Hippocampal formation (tissue), 2 donors: ENCODE measurements around the gene CNGB1.
A peak's percentile ranks its signal among the peaks of the same experiment; 100 is the strongest.
"Not testable (repeated sequence)": the region's sequence is repeated elsewhere in the genome, so short reads cannot be mapped to it uniquely, and the experiment has no call there.

ENCODE experiments used
- DNase-seq, 2 donors: peaks; one replicate each; lab custom pipeline; 2025; lab: John Stamatoyannopoulos, UW

The CNGB1 gene

GRCh38 chr16:57997176-57997527, 26.2 kb upstream of the CNGB1 start:
- DNase-seq = no peak

DNA sequence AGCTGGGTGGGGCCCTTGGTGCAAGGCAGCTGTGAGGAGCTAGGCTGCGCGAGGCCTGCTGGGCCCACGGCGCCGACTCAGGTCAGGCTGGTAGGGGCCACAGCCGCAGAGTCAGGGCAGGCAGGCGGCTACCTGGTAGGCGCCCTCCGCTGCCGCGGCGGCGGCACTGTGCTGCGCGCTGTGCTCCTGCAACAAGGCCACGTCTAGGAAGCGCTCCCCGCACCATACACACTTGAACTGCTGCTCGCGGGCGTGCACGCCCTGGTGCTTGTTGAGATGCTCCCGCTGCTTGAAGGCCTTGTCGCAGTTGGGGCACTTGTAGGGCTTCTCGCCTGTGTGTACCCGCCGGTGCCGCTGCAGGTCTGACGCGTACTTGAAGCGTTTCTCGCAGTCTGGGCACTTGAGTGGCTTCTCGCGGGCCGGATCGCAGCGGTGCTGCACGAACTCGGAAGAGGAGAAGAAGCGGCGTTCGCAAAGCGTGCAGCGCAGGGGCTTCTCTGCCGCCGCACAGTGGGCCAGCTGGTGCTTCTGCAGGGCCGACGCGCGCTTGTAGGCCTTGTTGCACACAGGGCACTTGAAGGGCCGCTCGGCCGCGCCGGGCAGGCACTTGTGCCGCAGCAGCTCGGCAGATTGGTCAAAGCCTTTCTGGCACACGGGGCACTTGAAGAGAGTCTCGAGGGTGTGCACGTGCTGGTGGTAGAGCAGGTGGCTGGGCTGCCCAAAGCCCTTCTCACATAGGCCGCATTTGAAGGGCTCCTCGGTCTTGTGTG, 25.7 kb upstream of the CNGB1 start:
- DNase-seq = no peak

DNA sequence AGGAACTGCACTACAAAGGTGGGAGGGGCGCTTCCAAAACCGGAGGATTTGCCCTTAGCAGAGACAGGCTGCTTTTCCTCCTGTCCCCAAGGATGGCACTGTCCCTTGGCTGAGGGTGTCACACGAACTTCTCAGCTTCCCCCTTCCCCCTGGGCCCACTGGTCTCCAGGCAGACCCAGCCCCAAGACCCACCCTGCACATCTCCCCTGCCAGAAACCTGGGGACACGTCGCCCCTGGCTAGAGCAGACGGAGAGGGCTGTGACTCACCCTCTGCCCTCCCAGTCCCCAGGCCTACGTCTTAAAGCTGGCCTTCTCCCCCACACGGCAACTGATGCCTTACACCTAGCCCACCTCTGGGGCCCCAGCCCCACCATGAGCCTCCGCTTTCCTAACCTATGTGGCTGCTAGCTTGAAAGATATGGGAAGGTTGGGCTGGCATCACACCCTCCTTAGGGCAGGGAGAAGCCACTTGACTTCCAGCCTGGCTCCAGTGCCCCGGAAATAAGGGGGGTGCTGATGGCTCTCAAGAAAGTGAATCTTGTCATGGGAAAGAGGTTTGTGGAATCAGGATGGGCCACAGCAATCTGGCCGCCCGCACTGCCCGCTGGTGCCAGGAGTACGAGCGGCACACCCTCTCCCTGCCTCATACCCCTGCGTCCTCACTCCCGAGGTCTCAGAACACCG, 24.9 kb upstream of the CNGB1 start:
- no peak for DNase-seq

DNA sequence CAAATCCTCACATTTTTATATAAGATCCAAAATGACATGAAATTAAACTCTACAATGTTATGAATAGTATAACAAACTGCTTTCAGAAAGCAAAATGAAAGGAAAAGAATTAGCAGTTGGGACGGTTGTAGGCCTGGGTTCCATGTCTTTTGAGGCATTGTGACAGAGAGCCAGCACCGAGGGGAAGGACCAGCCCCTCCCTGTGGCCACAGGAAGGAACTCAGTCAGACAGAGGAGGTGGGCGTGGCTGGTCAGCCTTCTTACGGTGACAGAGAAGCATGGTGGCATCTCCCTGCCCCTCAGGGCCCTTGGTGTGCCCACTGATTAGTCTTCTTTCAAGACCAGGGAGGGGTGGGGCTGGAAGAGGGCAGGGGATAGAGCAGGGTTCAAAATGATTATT, 23.9 kb upstream of the CNGB1 start:
- no peak for DNase-seq

GRCh38 chr16:57994361-57994760, 23.4 kb upstream of the CNGB1 start:
- DNase-seq = no peak

- DNase-seq = no peak
Measured at GRCh38 chr16:57993897-57994296, 23.0 kb upstream of the CNGB1 start.

DNA sequence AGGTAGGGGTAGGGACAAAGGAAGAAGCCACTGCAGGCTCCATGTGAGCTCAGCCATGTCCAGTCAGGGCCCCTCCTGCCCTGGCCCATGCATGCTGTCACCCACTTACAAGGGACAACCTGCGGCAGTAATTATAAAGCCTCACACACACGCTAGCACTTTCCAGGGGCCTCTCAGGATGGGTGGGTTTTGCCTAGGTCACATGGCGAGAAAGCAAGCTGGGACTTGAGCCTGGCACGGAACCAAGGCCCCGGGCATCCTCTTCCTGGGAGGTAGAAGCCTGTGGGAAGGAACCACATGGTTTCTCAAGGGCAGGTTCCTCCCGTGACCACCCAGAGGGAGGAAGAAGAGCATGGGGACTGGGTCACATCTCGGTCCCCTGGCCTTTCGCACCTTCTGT, 22.5 kb upstream of the CNGB1 start:
- DNase-seq = no peak

DNA sequence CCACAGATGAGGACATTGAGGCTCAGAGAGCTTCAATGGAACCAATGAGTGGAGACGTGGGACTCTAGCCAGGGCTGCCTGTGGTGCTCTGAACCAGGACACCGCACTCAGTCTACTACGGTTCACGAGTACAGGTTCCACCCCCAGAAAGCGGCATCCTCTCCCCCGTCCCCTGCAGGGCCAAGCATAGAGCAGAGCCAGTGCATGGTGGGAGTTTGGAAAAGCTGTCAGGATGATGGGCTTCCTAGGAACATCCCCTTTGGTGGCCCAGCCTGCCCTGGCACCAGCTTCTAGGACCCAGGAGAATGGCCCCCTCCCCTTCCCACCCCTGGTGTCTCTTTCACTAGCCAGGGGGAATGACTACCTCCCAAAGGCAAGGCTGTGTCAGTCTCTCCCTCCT, 21.2 kb upstream of the CNGB1 start:
- DNase-seq = no peak

DNA sequence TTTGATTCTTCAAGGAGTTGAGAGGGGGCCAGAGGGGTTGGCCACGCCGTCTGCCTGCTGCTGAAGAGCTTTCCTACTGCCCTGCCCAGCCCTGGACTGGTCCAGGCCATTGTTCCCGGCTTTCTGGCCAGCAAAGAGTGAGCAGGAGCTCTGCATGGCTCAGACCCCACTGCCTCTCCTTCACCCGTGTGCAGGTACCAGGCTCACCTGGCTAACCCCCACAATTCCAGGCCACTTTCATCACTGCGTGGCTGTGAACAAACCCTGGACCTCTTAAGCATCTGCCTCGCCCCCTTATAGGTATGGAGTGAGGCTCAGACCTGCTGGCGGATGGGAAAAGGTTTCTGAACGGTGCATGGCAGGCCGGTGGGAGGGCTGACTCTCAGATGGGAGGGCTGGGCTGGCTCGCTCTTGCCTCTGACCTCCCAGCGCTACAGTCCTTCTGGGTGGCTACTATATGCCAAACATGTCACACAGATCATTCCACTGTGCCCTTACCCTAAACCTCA, 20.7 kb upstream of the CNGB1 start:
- DNase-seq = no peak

- peak in 1 of 2 donors; percentile 18 for DNase-seq
Measured at GRCh38 chr16:57988929-57989328, 18.0 kb upstream of the CNGB1 start.

DNA sequence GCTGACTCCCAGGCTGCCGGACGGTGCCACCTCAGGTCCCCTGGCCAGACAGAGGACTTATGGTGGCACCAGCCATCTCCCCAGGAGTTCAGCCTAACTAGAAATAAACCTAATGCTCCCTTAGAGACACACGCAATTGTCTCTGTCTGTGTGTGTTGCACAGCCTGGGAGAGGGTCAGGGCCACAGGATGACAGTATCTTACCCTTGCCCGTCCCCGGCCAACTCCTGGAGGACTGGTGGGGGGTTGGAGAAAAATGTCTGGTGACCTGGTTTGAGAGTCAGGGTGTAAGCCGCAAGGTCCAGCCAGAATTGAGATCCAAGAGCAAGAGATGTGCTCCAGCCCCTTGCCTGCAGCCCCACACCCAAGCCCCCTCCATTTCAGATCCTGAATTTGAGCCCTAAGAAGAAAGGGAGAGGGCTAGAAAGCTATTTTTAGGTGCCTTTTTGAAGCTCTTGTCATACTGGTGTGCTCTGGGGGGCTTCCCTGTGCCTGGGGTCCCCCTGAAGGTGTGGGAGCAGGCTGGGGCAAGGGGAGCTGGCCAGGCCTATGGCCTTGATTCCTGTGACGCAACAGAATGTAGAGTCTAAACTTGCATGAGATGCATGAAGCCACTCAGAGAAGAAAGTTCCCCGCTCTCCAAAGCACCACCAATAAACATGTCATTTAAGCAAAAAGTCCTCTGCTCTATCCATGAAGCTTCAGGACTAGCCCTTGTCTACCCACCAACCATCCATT, 16.7 kb upstream of the CNGB1 start:
- no peak for DNase-seq

DNA sequence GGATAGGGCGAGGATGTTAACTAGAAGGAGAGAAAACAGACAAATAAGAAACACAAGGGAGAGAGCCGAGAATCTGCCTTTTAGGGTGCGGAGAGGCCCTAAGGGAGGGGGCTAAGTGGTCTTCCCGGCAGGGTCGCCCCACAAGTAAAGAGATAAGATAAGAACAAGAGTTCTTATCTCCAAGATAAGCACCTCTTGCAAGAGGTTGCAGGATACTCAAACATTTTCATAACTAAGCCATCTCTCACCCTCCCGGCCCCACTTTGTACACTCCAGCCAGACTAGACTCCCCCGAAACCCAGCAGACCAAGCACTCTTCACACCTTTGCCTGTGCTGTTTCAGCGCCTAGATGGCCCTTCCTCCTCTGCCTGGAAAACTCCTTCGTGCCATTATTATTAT, 15.3 kb upstream of the CNGB1 start:
- no peak for DNase-seq

DNA sequence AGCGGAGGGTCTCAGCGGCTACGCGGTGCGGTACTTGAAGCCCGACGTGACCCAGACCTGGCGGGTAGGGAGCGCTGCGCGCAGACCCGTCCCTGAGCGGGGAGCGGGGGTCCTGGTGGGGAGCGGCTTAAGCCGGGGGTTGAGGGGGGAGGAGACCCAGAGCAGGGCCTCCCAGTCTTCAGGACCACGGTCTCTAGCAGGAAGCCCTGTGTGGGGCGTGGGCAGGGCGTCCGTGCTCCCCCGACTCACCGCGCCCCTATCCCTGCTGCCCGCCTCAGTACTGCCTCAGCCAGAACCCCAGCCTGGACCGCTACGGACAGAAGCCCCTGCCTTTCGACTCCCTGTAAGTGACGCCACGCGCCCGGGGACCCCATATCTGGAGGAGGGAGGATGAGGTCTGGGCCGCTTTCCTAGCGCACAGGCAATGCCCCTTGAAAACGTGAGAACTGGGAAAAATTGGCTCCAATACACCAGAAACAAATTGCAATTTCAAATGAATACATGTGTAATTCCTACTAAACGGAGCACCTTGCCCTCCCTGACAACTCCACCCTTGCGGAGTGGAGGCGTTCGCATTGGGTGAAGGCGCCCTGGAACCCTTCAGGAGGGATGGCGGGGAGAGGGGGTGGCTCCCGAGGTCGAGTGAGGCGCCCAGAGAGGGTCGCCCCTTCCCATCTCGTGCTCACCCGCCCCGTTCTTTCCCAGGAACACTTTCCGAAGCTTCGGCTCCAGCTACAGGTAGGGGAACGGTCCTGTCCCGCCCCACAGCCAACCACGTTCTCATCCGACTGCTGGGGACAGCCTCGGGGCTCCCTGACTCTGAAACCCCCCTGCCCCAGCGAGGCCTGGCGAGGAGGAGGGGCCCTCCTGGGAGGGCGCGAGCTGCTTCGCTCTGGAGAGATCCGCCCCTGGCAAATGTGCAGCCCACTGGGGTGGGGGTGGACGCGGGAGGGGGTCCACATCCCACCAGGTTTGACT, 14.6 kb upstream of the CNGB1 start:
- DNase-seq = no peak

DNA sequence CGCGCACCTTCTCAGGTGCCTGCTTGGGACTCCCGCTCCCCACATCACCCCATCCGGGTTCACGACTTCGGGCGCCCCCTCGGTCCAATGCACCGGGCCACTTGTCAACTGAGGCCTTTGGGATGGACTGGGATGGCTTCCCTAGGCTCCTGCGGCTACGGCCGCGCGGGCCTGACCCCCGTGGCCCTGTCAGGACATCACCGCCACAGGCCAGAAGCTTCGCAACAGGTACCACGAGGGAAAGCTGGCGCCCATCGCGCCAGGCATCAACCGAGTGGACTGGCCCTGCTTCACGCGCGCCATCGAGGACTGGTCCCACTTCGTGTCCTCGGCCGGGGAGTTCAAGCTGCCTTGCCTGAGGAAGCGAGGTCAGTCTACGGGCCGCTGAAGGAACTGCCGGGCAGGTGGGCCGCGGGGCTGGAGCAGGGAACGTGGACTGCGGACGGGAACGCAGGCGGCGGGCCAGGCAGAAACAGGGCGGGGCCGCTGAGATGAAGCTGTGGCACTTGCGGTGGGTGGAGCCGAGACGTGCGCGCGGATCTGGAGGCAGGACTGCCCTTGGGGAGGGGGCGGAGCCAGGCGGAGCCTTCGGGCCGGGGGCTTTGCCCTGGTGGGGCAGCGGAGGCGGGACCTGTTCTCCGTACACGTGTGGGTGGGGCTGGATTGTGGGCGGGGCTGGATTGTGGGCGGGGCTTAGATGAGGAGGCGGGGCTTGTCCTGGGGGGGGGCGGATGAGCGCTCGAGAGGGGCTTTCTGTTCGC, 13.7 kb upstream of the CNGB1 start:
- DNase-seq = peak in 1 of 2 donors; percentile 19

DNA sequence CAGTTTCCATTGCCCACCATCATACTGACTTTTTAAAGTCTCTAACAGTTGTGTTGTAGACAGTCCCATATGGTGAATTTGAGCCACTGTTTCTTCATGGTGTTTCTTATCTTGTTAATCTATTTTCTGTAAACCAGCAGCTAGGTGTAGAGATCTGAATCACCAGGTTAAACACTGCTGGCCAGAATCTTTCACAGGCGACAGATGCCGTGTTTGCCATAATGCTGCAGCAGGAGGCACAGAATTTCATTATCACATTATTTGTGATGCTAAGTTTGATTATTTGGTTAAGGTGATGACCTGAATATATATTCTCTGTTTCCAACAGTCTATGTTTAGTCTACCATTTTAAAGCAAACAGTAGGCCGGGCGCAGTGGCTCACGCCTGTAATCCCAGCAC, 11.5 kb upstream of the CNGB1 start:
- DNase-seq = no peak

DNA sequence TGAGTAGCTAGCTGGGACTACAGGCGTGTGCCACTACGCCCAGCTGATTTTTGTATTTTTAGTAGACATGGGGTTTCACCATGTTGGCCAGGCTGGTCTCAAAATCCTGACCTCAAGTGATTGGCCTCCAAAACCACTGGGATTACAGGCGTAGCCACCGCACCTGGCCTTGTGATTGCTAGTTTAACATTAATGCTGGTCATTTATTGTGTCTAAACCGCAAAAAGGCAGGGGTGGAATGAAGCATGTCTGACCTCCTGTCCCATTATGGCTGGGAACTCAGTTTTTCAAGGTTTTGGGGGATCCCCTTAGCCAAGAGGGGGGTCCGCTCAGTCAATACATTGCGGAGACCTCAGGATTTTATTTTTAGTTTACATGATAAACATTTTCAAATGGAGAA, 10.7 kb upstream of the CNGB1 start:
- DNase-seq = no peak

DNA sequence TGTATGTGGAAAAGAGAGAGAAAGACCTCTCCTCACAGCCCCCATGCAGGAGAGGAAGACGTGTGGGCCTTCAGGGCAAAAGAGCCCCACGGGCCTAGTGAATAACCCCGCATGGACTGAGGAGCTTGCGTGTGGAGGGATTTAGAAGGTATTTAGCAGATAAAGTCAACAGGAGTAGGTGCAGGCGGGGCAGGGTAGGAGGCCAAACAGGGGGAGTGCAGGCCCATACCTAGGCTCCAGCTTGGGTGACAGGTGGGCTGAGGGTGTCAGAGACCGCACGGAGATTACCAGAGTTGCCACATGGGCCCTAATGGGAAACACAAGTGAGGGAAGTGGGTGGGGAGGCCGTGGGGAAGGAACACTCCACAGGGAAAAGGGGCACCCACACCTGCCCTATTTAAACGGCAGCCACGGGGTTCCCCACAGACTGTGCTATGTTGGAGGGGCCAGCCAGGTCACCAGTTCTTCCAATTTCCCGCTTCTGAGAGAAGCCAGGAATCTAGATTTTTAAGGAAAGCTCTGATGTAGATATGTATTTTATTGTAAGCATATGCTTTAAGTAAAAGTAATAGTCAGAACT, 8.2 kb upstream of the CNGB1 start:
- no peak for DNase-seq

GRCh38 chr16:57978070-57978465, 7.1 kb upstream of the CNGB1 start:
- DNase-seq = not testable (repeated sequence)

GRCh38 chr16:57977418-57978069, 6.6 kb upstream of the CNGB1 start:
- DNase-seq = no peak

DNA sequence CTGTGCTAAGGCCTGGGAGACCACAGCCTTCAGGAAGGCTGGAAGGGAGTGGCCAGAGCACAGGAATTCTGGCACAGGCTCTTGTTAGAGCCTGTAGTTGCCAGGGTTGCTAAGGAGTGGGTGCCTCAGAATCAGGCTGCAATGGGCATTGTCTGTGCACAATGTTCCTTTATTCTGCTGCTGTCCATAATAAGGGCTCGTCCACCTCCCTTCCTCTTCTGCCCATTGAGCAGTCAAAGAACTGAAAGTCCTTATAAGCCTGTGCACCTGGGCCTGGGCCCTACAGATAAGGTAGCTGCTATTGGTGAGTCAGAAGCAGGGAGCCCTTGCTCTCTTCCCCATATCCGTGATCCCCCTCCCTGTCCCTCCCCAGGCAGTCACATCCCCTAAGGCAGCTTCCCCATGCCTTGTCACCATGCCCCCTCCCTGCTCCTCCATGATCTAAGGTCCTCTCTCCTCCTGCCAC, 5.4 kb upstream of the CNGB1 start:
- DNase-seq = peak; percentile 70 to 76
